HG02852 (cell line): ENCODE measurements around the gene PGRMC2.

Experiments used
- ATAC-seq: cut with Tn5 transposase; IDR thresholded peaks from one replicate; pipeline ENCODE4 v1.9.1; 2021; ENCODE audit warnings: mild to moderate bottlenecking, moderate library complexity; ENCODE audit not compliant: unreplicated experiment

The PGRMC2 gene

DNA sequence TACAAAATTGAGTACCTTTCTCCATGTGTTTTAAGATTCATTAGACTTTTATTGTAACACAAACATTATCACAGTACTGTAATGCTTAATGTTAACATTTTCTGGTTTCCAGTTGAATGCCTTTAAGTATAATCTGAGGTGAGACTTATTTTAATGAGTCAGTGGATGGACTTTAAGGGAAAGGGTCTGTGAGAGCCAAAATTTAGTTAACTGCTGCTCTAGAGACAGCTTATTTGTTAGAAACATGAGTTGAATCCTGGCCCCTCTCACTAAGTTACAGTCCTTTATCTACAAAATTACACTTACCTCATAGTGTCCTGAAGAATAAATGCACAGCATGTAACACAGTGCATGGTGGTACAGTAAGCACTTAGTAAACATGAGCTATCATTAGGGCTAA, 66.0 kb downstream of the PGRMC2 start:
- ATAC-seq = no peak

DNA sequence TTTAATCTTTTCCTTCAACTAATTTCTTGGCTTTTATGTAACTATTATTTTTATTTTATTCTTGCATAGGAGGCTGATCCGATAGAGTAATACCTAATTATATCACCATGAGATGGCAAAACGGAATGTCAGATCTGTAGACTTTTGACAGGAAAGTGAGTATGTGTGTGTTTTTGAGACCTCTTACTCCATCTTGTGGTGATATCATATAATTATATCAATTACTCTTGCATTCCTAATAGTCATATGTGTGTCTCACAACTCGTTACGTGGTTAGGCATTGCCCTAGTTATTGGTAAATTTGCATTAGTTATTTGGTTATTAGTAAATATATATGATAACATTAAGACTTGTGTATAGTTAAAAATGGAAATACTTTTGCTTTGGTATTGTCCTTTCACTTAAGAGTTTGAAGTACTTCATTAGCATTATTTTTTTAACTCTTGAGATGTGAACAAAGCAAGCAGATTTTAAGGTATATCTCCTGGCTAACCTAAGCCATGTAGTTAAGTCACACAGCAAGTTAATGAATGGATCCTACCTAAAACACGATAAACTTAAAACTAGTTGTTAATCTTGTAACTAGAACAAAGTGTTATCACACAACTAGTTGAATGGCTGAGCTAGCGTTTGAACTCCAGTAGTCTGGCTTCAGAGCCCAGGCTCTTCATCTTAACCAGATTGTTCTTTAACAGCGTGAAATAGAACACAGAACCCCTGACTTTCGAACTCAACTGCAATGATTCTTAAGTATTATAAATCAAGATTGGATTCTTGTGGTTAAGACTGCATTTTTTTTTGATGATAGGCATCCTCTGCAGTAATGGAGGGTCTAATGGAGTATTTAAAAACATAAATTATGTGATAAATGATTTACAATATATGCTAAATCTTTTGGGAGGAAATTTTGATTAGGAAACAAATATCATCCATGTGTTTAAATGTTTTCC, 67.1 kb downstream of the PGRMC2 start:
- peak; percentile 76 for ATAC-seq
